HUES6 (cell line): ENCODE data around the gene MBOAT7.
"Not testable (repeated sequence)": the region's sequence is repeated elsewhere in the genome, so short reads cannot be mapped to it uniquely, and the experiment has no call there.

Experiments
- H3K27ac ChIP-seq: 2 replicates; pipeline ENCODE4 v1.7.0; 2013; ENCODE audit warnings: low read depth, mild to moderate bottlenecking, low read length, inconsistent platforms
- H3K27me3 ChIP-seq: 2 replicates; pipeline ENCODE4 v1.6.1; 2013; ENCODE audit warnings: low read length; ENCODE audit not compliant: control insufficient read depth, insufficient read depth
- H3K36me3 ChIP-seq: 2 replicates; pipeline ENCODE4 v1.6.1; 2013; ENCODE audit warnings: low read length; ENCODE audit not compliant: control insufficient read depth, insufficient read depth
- H3K4me1 ChIP-seq: 2 replicates; pipeline ENCODE4 v1.6.1; 2013; ENCODE audit warnings: low read length; ENCODE audit not compliant: control insufficient read depth, insufficient read depth
- H3K4me3 ChIP-seq: 2 replicates; pipeline ENCODE4 v1.5.1; 2013; ENCODE audit warnings: low read depth, low read length
- H3K9ac ChIP-seq: one replicate; pipeline ENCODE4 v1.6.1; 2013; ENCODE audit warnings: mild to moderate bottlenecking, low read length
- H3K9me3 ChIP-seq: 2 replicates; pipeline ENCODE4 v1.6.1; 2013; ENCODE audit warnings: low read depth, low read length; ENCODE audit not compliant: control insufficient read depth, insufficient read depth

Gene MBOAT7

GRCh38 chr19:54219702-54220101 lies 30.3 kb upstream of the MBOAT7 start:
- H3K27me3 ChIP-seq, H3K27ac ChIP-seq, H3K4me1 ChIP-seq, H3K4me3 ChIP-seq, H3K9me3 ChIP-seq, H3K36me3 ChIP-seq, H3K9ac ChIP-seq: not testable (repeated sequence)

- Histone ChIP-seq H3K36me3 (no peaks in the 10 kb centered on the region), H3K4me3 (no peak overlapping the region), H3K4me1 (peaks cover 6% of the 10 kb centered on the region; the same call in 1 of the 2 replicates), H3K9ac (no peak overlapping the region), H3K9me3 (peaks cover 2% of the 10 kb centered on the region; the same call in 1 of the 2 replicates), H3K27me3 (no peaks in the 10 kb centered on the region; the same call in 1 of the 2 replicates), H3K27ac (no peak overlapping the region)
Observed at GRCh38 chr19:54218960-54219661, 29.7 kb upstream of the MBOAT7 start.

- H3K9me3 ChIP-seq = peaks cover 2% of the 10 kb centered on the region; the same call in 1 of the 2 replicates
- H3K4me3 ChIP-seq = no peak overlapping the region
- peaks cover 6% of the 10 kb centered on the region; the same call in 1 of the 2 replicates for H3K4me1 ChIP-seq
- no peaks in the 10 kb centered on the region for H3K36me3 ChIP-seq
- H3K27ac ChIP-seq = no peak overlapping the region
- no peaks in the 10 kb centered on the region; the same call in 1 of the 2 replicates for H3K27me3 ChIP-seq
- H3K9ac ChIP-seq = no peak overlapping the region
Observed at GRCh38 chr19:54218259-54218658, 28.9 kb upstream of the MBOAT7 start.

- not testable (repeated sequence) for H3K27me3 ChIP-seq, H3K4me1 ChIP-seq, H3K36me3 ChIP-seq, H3K27ac ChIP-seq, H3K4me3 ChIP-seq, H3K9me3 ChIP-seq, H3K9ac ChIP-seq
Observed at GRCh38 chr19:54217517-54218247, 28.3 kb upstream of the MBOAT7 start.

- Histone ChIP-seq H3K36me3 (no peaks in the 10 kb centered on the region), H3K27me3 (no peaks in the 10 kb centered on the region), H3K9me3 (peaks cover 2% of the 10 kb centered on the region; the same call in 1 of the 2 replicates), H3K4me1 (peaks cover 6% of the 10 kb centered on the region; the same call in 1 of the 2 replicates), H3K9ac (no peak overlapping the region), H3K4me3 (no peak overlapping the region), H3K27ac (no peak overlapping the region)
Observed at GRCh38 chr19:54216869-54217268, 27.5 kb upstream of the MBOAT7 start.

GRCh38 chr19:54214734-54215133 lies 25.4 kb upstream of the MBOAT7 start:
- not testable (repeated sequence) for H3K36me3 ChIP-seq, H3K4me1 ChIP-seq, H3K27ac ChIP-seq, H3K27me3 ChIP-seq, H3K4me3 ChIP-seq, H3K9ac ChIP-seq, H3K9me3 ChIP-seq

GRCh38 chr19:54214217-54214616 lies 24.8 kb upstream of the MBOAT7 start:
- H3K4me1 ChIP-seq, H3K27me3 ChIP-seq, H3K36me3 ChIP-seq, H3K4me3 ChIP-seq, H3K9ac ChIP-seq, H3K9me3 ChIP-seq, H3K27ac ChIP-seq: not testable (repeated sequence)

GRCh38 chr19:54211235-54211634 lies 21.9 kb upstream of the MBOAT7 start:
- Histone ChIP-seq H3K9ac (no peak overlapping the region), H3K36me3 (peaks cover 28% of the 10 kb centered on the region), H3K4me3 (no peak overlapping the region), H3K27ac (no peak overlapping the region), H3K4me1 (peaks cover 14% of the 10 kb centered on the region; the same call in 1 of the 2 replicates), H3K27me3 (no peaks in the 10 kb centered on the region), H3K9me3 (peaks cover 2% of the 10 kb centered on the region; the same call in 1 of the 2 replicates)

GRCh38 chr19:54209811-54210494 lies 20.6 kb upstream of the MBOAT7 start:
- peaks cover 14% of the 10 kb centered on the region; the same call in 1 of the 2 replicates for H3K4me1 ChIP-seq
- no peak overlapping the region for H3K9ac ChIP-seq
- peaks cover 41% of the 10 kb centered on the region for H3K36me3 ChIP-seq

GRCh38 chr19:54209058-54209810 lies 19.9 kb upstream of the MBOAT7 start:
- no peak overlapping the region for H3K9ac ChIP-seq

More at GRCh38 chr19:54209811-54210494, 20.6 kb upstream of the MBOAT7 start:
- H3K27ac ChIP-seq = no peak overlapping the region
- H3K9me3 ChIP-seq = peaks cover 2% of the 10 kb centered on the region; the same call in 1 of the 2 replicates
- no peak overlapping the region for H3K4me3 ChIP-seq
- H3K27me3 ChIP-seq = no peaks in the 10 kb centered on the region

More at GRCh38 chr19:54209058-54209810, 19.9 kb upstream of the MBOAT7 start:
- Histone ChIP-seq H3K4me3 (no peak overlapping the region), H3K27ac (no peak overlapping the region), H3K36me3 (peaks cover 48% of the 10 kb centered on the region), H3K4me1 (peaks cover 17% of the 10 kb centered on the region), H3K9me3 (no peaks in the 10 kb centered on the region), H3K27me3 (no peaks in the 10 kb centered on the region)
